ENCODE results near the gene CMTR1.

Gene CMTR1

DNA sequence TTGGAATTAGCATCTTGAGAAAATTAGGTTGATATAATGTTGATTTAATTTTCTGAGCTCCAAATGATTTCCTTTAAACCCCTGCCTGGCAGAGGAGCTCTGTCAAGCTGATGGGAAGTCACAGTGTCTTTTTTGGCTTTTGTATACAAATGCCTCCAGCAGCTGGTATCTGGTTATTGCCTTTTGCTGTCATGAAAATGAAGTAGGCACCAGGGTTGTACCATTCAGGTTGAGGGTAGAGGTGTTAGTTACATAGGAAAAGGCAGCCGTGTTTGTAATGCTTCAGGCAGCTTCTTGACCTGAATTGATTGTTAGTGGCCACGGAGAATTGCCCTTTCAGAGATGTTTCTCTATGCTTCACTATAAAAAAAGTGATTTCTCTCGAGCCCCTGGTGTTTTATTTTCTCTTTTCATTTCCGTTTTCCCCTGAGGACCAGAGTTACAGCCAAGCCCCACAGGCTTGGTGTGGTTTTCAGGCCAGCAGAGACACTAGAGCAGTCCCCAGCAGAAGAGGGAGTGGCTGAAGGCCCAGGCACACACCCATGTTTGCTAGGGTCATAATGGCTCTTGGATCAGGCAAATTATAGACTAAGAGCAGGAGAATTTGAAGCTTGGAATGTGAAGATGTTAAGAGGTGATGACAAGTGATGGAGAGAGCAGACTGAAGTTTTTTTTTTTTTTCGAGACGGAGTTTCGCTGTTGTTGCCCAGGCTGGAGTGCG lies 21.6 kb downstream of the CMTR1 start:
- ChIA-PET POLR2A (no interaction called here), CTCF (interaction anchor here (1.1 to 1.2 kb wide), 2 partner anchors 30 to 112 kb away, joined by 3 to 6 read pairs; no protein-coding TSS in a partner anchor)
- DNase-seq (ENCODE audit: low read depth, low spot score): no peak
- TF ChIP-seq, protein P1, sequence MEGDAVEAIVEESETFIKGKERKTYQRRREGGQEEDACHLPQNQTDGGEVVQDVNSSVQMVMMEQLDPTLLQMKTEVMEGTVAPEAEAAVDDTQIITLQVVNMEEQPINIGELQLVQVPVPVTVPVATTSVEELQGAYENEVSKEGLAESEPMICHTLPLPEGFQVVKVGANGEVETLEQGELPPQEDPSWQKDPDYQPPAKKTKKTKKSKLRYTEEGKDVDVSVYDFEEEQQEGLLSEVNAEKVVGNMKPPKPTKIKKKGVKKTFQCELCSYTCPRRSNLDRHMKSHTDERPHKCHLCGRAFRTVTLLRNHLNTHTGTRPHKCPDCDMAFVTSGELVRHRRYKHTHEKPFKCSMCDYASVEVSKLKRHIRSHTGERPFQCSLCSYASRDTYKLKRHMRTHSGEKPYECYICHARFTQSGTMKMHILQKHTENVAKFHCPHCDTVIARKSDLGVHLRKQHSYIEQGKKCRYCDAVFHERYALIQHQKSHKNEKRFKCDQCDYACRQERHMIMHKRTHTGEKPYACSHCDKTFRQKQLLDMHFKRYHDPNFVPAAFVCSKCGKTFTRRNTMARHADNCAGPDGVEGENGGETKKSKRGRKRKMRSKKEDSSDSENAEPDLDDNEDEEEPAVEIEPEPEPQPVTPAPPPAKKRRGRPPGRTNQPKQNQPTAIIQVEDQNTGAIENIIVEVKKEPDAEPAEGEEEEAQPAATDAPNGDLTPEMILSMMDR (IDR thresholded peaks at IDR 0.05; ENCODE audit: insufficient read depth, low read length, missing control alignments): no peak
- H3K4me3 ChIP-seq (ENCODE audit: low read depth, low read length): no peak overlapping the region

DNA sequence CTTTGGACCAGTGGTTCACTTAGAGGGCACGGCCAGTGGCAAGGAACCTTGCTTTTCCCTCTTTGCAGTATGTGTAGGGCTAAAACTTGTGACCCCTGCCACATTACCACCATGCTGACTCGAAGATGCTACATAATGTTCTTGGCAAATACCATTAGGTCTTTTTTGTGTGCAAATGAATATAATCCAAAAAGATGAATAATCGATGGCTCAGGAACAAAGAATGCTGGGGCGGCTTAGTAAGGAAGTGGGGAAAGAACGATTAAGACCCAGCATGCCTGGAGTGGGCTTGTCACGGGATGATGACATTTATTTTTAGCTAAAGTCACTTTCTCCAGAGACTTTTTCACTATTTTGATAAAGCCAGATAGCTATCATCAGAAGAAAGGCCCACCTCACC lies 23.1 kb downstream of the CMTR1 start:
- DNase-seq (ENCODE audit: low read depth, low spot score): peak; percentile 41
- H3K4me3 ChIP-seq (ENCODE audit: low read depth, low read length): no peak overlapping the region
- TF ChIP-seq, protein P1 (IDR thresholded peaks at IDR 0.05; ENCODE audit: insufficient read depth, low read length, missing control alignments): no peak
- POLR2A ChIA-PET: interaction anchor here (1.9 kb wide), 1 partner anchor 23 kb away, joined by 5 read pairs; the partner anchor contains the start of gene CMTR1
- CTCF ChIA-PET: interaction anchor here (1.4 to 1.5 kb wide), 2 partner anchors 17 to 242 kb away, joined by 3 read pairs; partner anchors contain the start of gene MDGA1

DNA sequence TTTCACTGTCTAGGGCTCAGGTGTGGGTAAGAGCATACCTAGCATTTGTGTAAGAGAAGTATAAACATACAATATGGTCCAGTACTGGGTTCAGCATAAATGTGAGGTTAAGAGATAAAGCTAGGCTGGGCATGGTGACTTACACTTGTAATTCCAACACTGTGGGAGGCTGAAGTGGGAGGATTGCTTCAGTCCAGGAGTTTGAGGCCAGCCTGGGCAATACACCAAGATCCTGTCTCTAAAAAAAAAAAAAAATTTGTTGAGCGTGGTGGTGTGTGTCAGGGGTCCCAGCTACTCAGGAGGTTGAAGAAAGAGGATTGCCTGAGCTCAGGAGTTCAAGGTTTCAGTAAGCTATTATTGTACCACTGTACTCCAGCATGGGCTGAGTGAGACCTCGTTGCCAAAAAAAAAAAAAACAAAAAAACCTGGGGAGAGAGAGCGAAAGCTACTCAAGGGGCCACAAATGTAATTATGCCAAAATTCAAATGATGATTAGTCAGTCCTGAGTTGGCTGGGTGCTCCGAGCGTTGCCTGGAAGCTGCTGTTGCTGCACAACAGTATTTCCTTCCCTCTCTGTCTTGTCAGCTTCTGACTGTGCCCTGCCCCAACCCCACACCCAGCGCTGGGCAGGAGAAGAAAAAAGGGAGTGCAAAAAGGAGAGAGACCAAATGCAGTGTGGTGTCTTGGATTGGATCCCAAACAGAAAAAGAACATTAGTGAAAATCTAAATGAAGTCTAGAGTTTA lies 24.0 kb downstream of the CMTR1 start:
- POLR2A ChIA-PET: interaction anchor here (1.9 kb wide), 1 partner anchor 24 kb away, joined by 5 read pairs; the partner anchor contains the start of gene CMTR1
- CTCF ChIA-PET: interaction anchor here (0.8 to 1.5 kb wide), 4 partner anchors 10 to 235 kb away, joined by 3 to 4 read pairs (median 4); no protein-coding TSS in a partner anchor
- H3K4me3 ChIP-seq (ENCODE audit: low read depth, low read length): no peak overlapping the region
- TF ChIP-seq, protein P1 (IDR thresholded peaks at IDR 0.05; ENCODE audit: insufficient read depth, low read length, missing control alignments): no peak
- DNase-seq (ENCODE audit: low read depth, low spot score): peak; percentile 38

DNA sequence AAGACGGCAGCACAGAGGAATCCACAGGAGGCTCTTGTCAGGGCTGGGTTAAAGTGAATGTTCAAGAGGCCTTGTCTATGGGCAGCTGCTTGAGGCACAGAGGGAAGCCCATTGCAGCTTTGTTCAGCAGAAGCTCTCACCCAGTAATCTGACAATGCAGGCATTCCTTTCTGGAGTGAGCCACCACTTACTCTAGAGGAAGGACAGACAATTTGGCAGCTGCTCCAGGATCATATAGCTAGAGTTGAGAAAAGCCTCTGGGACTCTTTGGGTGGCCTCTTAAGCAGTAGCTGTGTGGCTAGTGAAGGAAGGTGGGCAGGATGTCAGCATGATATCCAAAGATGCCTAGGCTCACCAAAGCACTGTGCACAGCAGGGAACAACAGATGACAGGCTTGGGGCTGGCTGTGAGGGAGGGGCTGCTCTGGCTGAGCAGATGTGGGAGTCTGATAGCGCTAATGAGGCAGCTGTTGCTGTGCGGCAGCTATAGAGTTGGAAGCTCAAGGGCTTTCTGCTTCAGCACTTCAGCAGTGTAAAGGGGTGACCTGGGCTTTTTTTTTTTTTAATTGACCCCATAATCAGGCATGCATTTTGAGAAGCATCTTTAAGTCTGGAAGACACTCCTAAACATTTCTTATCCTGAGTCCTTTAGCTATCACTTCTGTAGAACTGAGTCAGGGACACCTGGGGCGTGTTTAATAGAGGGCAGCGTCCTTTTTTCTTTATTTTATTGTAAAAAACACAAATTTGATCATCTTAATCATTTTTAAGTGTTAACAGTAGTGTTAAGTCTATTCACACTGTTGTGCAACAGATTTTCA lies 27.2 kb downstream of the CMTR1 start:
- CTCF ChIA-PET: interaction anchor here (1.1 kb wide), 1 partner anchor 27 kb away, joined by 3 read pairs; the partner anchor contains the start of gene CMTR1
- POLR2A ChIA-PET: no interaction called here
- no peak overlapping the region for H3K4me3 ChIP-seq (ENCODE audit: low read depth, low read length)
- TF ChIP-seq, protein P1 (IDR thresholded peaks at IDR 0.05; ENCODE audit: insufficient read depth, low read length, missing control alignments): no peak
- no peak for DNase-seq (ENCODE audit: low read depth, low spot score)

DNA sequence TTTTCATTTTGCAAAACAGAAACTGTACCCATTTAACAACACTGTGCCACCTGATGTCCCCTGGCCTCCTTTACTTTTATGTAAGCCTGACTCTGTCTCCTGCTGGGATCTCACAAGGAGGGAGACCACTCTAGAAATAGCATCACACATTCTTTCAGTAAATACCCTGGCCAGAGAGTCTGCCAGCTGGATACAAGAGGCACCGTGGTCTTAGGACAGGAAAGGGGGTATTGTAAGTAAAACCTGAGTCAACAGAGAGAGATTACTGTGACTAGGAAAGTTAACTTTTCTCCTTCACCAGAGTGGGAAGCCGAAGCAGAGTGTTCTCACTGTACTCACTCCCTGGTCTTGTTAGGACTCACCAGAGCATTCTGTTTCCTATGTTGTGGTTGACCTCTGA lies 27.8 kb downstream of the CMTR1 start:
- DNase-seq (ENCODE audit: low read depth, low spot score): no peak
- TF ChIP-seq, protein P1 (IDR thresholded peaks at IDR 0.05; ENCODE audit: insufficient read depth, low read length, missing control alignments): no peak
- ChIA-PET POLR2A (no interaction called here), CTCF (no interaction called here)
- H3K4me3 ChIP-seq (ENCODE audit: low read depth, low read length): no peak overlapping the region
